WTC11 (cell line): ENCODE measurements around the gene CLEC2A. TPM values are rescaled to one million over a fixed set of nuclear protein-coding genes. Genes with fewer than 3 reads are reported as not detected.

ENCODE experiments used
- ATAC-seq: fragments of 200-7000 bp; cut with Tn5 transposase; 2 replicates; pipeline ENCODE4 v1.10.0; 2021; ENCODE audit warnings: mild to moderate bottlenecking, moderate library complexity
- CTCF ChIA-PET: fragments of 300-600 bp; sonication (Branson Sonifier 250); formaldehyde crosslinking; loops from one replicate; lab custom pipeline; 2021; ENCODE audit warnings: antibody characterized with exemption; lab: Charles Lee
- POLR2A ChIA-PET: fragments of 350-600 bp; sonication (Branson Sonifier 250); formaldehyde crosslinking; loops from one replicate; lab custom pipeline; 2021; ENCODE audit warnings: antibody characterized with exemption; lab: Charles Lee
- DNase-seq: peaks from one replicate; pipeline ENCODE4 v3.0.0; 2021; ENCODE audit warnings: low spot score
- H3K27ac Mint-ChIP-seq: 2 replicates; pipeline ENCODE4 v1.8.0; 2021; ENCODE audit warnings: mixed read lengths
- H3K27me3 Mint-ChIP-seq: 2 replicates; pipeline ENCODE4 v1.8.0; 2021; ENCODE audit warnings: low read depth, mild to moderate bottlenecking, moderate library complexity, mixed read lengths
- H3K36me3 Mint-ChIP-seq: 2 replicates; pipeline ENCODE4 v1.8.0; 2021; ENCODE audit warnings: mixed read lengths
- H3K4me1 Mint-ChIP-seq: 2 replicates; pipeline ENCODE4 v1.8.0; 2022; ENCODE audit warnings: mixed read lengths
- H3K4me3 Mint-ChIP-seq: 2 replicates; pipeline ENCODE4 v1.8.0; 2021; ENCODE audit warnings: mild to moderate bottlenecking, moderate library complexity, mixed read lengths
- H3K9me3 Mint-ChIP-seq: 2 replicates; pipeline ENCODE4 v1.8.0; 2021; ENCODE audit warnings: mixed read lengths
- CBFB ChIP-seq: sonication (generic); formaldehyde crosslinking; IDR thresholded peaks from 2 replicates; pipeline ENCODE4 v1.8.1; 2022; ENCODE audit warnings: mild to moderate bottlenecking, low read depth, missing genetic modification reagents
- ESRRA ChIP-seq: sonication (generic); formaldehyde crosslinking; IDR thresholded peaks from 2 replicates; pipeline ENCODE4 v1.8.1; 2022; ENCODE audit warnings: mild to moderate bottlenecking, missing genetic modification reagents, borderline replicate concordance
- FOXK1 ChIP-seq: sonication (generic); formaldehyde crosslinking; IDR thresholded peaks from 2 replicates; pipeline ENCODE4 v1.8.0; 2022; ENCODE audit warnings: mild to moderate bottlenecking, moderate library complexity, missing genetic modification reagents
- NR2C2 ChIP-seq: sonication (generic); formaldehyde crosslinking; IDR thresholded peaks from 2 replicates; pipeline ENCODE4 v1.8.0; 2022; ENCODE audit warnings: mild to moderate bottlenecking, missing genetic modification reagents
- OVOL2 ChIP-seq: fragments of 250-450 bp; sonication (Bioruptor Pico); IDR thresholded peaks from 2 replicates; pipeline ENCODE4 v1.9.0; 2021; ENCODE audit warnings: mild to moderate bottlenecking, borderline replicate concordance
- ZNF138 ChIP-seq: sonication (generic); formaldehyde crosslinking; conservative IDR thresholded peaks from 2 replicates; pipeline ENCODE4 v1.8.1; 2022; ENCODE audit warnings: mild to moderate bottlenecking, moderate library complexity, missing genetic modification reagents
- ZNF263 ChIP-seq: sonication (generic); formaldehyde crosslinking; IDR thresholded peaks from 2 replicates; pipeline ENCODE4 v1.8.1; 2022; ENCODE audit warnings: low read depth, mild to moderate bottlenecking, moderate library complexity, missing genetic modification reagents
- total RNA-seq: library from RNA; stranded (reverse); gene quantifications from 3 replicates; pipeline ENCODE4 v1.2.3, GENCODE V29; 2021
- TF ChIP-seq, protein P1 (sequence below): sonication (generic); formaldehyde crosslinking; IDR thresholded peaks from 2 replicates; pipeline ENCODE4 v1.8.0; 2022; ENCODE audit warnings: missing genetic modification reagents
- TF ChIP-seq, protein P2 (sequence below): sonication (generic); formaldehyde crosslinking; IDR thresholded peaks from 2 replicates; pipeline ENCODE4 v1.8.1; 2023; ENCODE audit warnings: mild to moderate bottlenecking, missing genetic modification reagents, moderate library complexity
- TF ChIP-seq, protein P3 (sequence below): sonication (generic); formaldehyde crosslinking; conservative IDR thresholded peaks from 2 replicates; pipeline ENCODE4 v1.8.1; 2023; ENCODE audit warnings: mild to moderate bottlenecking, low read depth, missing genetic modification reagents, moderate library complexity
- TF ChIP-seq, protein P4 (sequence below): sonication (generic); formaldehyde crosslinking; IDR thresholded peaks from 2 replicates; pipeline ENCODE4 v1.8.1; 2023; ENCODE audit warnings: mild to moderate bottlenecking, missing genetic modification reagents
- TF ChIP-seq, protein P5 (sequence below): sonication (generic); formaldehyde crosslinking; IDR thresholded peaks from 2 replicates; pipeline ENCODE4 v1.8.0; 2023; ENCODE audit warnings: missing genetic modification reagents
- TF ChIP-seq, protein P6 (sequence below): sonication (generic); formaldehyde crosslinking; IDR thresholded peaks from 2 replicates; pipeline ENCODE4 v1.8.1; 2022; ENCODE audit warnings: mild to moderate bottlenecking, moderate library complexity, missing genetic modification reagents
- TF ChIP-seq, protein P7 (sequence below): sonication (generic); formaldehyde crosslinking; IDR thresholded peaks from 2 replicates; pipeline ENCODE4 v1.8.1; 2023; ENCODE audit warnings: mild to moderate bottlenecking, moderate library complexity, missing genetic modification reagents

The CLEC2A gene
- total RNA-seq, 1 experiment from 2014 or later = 3.5 TPM

DNA sequence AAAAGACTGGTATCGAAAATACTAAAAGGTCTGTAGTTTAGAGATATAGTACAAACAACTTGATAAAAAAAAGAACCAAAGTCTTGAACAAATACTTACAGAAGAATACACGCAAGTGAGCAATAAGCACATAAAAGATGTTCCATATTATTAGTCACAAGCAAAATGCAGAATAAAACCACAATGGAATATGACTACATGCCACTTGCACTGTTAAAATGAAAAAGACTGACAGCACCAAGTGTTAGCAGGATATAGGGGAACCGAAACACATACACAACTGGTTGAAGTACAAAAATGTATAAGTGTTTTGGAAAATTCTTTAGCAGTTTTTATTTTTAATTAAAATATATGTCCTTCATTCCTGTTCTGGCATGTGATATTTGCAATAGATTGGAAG is 3.6 kb downstream of the CLEC2A start:
- CTCF ChIA-PET = interaction anchor here (2.8 kb wide), 1 partner anchor 115 kb away, joined by 16 read pairs; no protein-coding TSS in a partner anchor
- TF ChIP-seq, protein P1, sequence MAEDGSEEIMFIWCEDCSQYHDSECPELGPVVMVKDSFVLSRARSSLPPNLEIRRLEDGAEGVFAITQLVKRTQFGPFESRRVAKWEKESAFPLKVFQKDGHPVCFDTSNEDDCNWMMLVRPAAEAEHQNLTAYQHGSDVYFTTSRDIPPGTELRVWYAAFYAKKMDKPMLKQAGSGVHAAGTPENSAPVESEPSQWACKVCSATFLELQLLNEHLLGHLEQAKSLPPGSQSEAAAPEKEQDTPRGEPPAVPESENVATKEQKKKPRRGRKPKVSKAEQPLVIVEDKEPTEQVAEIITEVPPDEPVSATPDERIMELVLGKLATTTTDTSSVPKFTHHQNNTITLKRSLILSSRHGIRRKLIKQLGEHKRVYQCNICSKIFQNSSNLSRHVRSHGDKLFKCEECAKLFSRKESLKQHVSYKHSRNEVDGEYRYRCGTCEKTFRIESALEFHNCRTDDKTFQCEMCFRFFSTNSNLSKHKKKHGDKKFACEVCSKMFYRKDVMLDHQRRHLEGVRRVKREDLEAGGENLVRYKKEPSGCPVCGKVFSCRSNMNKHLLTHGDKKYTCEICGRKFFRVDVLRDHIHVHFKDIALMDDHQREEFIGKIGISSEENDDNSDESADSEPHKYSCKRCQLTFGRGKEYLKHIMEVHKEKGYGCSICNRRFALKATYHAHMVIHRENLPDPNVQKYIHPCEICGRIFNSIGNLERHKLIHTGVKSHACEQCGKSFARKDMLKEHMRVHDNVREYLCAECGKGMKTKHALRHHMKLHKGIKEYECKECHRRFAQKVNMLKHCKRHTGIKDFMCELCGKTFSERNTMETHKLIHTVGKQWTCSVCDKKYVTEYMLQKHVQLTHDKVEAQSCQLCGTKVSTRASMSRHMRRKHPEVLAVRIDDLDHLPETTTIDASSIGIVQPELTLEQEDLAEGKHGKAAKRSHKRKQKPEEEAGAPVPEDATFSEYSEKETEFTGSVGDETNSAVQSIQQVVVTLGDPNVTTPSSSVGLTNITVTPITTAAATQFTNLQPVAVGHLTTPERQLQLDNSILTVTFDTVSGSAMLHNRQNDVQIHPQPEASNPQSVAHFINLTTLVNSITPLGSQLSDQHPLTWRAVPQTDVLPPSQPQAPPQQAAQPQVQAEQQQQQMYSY = no peak
- TF ChIP-seq ESRRA (CRISPR knock-in tag) (no peak), ZNF138 (CRISPR knock-in tag) (no peak), CBFB (CRISPR knock-in tag) (no peak), ZNF263 (no peak), OVOL2 (CRISPR knock-in tag) (no peak), FOXK1 (no peak), NR2C2 (CRISPR knock-in tag) (no peak)
- TF ChIP-seq, protein P2, sequence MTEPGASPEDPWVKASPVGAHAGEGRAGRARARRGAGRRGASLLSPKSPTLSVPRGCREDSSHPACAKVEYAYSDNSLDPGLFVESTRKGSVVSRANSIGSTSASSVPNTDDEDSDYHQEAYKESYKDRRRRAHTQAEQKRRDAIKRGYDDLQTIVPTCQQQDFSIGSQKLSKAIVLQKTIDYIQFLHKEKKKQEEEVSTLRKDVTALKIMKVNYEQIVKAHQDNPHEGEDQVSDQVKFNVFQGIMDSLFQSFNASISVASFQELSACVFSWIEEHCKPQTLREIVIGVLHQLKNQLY (CRISPR knock-in tag) = no peak
- TF ChIP-seq, protein P3, sequence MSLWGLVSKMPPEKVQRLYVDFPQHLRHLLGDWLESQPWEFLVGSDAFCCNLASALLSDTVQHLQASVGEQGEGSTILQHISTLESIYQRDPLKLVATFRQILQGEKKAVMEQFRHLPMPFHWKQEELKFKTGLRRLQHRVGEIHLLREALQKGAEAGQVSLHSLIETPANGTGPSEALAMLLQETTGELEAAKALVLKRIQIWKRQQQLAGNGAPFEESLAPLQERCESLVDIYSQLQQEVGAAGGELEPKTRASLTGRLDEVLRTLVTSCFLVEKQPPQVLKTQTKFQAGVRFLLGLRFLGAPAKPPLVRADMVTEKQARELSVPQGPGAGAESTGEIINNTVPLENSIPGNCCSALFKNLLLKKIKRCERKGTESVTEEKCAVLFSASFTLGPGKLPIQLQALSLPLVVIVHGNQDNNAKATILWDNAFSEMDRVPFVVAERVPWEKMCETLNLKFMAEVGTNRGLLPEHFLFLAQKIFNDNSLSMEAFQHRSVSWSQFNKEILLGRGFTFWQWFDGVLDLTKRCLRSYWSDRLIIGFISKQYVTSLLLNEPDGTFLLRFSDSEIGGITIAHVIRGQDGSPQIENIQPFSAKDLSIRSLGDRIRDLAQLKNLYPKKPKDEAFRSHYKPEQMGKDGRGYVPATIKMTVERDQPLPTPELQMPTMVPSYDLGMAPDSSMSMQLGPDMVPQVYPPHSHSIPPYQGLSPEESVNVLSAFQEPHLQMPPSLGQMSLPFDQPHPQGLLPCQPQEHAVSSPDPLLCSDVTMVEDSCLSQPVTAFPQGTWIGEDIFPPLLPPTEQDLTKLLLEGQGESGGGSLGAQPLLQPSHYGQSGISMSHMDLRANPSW = no peak
- TF ChIP-seq, protein P4, sequence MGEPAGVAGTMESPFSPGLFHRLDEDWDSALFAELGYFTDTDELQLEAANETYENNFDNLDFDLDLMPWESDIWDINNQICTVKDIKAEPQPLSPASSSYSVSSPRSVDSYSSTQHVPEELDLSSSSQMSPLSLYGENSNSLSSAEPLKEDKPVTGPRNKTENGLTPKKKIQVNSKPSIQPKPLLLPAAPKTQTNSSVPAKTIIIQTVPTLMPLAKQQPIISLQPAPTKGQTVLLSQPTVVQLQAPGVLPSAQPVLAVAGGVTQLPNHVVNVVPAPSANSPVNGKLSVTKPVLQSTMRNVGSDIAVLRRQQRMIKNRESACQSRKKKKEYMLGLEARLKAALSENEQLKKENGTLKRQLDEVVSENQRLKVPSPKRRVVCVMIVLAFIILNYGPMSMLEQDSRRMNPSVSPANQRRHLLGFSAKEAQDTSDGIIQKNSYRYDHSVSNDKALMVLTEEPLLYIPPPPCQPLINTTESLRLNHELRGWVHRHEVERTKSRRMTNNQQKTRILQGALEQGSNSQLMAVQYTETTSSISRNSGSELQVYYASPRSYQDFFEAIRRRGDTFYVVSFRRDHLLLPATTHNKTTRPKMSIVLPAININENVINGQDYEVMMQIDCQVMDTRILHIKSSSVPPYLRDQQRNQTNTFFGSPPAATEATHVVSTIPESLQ (CRISPR knock-in tag) = no peak
- TF ChIP-seq, protein P5, sequence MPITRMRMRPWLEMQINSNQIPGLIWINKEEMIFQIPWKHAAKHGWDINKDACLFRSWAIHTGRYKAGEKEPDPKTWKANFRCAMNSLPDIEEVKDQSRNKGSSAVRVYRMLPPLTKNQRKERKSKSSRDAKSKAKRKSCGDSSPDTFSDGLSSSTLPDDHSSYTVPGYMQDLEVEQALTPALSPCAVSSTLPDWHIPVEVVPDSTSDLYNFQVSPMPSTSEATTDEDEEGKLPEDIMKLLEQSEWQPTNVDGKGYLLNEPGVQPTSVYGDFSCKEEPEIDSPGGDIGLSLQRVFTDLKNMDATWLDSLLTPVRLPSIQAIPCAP (CRISPR knock-in tag) = no peak
- TF ChIP-seq, protein P6, sequence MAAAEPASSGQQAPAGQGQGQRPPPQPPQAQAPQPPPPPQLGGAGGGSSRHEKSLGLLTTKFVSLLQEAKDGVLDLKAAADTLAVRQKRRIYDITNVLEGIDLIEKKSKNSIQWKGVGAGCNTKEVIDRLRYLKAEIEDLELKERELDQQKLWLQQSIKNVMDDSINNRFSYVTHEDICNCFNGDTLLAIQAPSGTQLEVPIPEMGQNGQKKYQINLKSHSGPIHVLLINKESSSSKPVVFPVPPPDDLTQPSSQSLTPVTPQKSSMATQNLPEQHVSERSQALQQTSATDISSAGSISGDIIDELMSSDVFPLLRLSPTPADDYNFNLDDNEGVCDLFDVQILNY (CRISPR knock-in tag) = no peak
- TF ChIP-seq, protein P7, sequence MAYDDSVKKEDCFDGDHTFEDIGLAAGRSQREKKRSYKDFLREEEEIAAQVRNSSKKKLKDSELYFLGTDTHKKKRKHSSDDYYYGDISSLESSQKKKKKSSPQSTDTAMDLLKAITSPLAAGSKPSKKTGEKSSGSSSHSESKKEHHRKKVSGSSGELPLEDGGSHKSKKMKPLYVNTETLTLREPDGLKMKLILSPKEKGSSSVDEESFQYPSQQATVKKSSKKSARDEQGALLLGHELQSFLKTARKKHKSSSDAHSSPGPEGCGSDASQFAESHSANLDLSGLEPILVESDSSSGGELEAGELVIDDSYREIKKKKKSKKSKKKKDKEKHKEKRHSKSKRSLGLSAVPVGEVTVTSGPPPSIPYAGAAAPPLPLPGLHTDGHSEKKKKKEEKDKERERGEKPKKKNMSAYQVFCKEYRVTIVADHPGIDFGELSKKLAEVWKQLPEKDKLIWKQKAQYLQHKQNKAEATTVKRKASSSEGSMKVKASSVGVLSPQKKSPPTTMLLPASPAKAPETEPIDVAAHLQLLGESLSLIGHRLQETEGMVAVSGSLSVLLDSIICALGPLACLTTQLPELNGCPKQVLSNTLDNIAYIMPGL = no peak
- Mint-ChIP-seq H3K27me3 (no peaks in the 10 kb centered on the region; the same call in 1 of the 2 replicates), H3K9me3 (no peaks in the 10 kb centered on the region), H3K4me1 (peaks cover 2% of the 10 kb centered on the region; the same call in 1 of the 2 replicates), H3K4me3 (no peak overlapping the region), H3K27ac (no peak overlapping the region), H3K36me3 (no peaks in the 10 kb centered on the region)
- no peak for ATAC-seq
- DNase-seq = no peak
- POLR2A ChIA-PET = no interaction called here
